Transverse colon (tissue), 4 donors: ENCODE measurements around the gene SAMD5.

Source experiments
- CTCF ChIP-seq, 5 experiments: fragments of 200-600 bp in 3 of 5; fragments of 450-650 bp in 2 of 5; sonication (generic) in 3 of 5; IDR thresholded peaks; 1 replicate in 2 of 5; 2 replicates in 3 of 5; pipeline ENCODE4 v1.5.1; 2016 to 2017; ENCODE audit warnings: antibody characterized with exemption in 5 of 5, inconsistent platforms in 3 of 5, mild to moderate bottlenecking in 2 of 5, moderate library complexity in 1 of 5
- POLR2A ChIP-seq: fragments of 450-650 bp; IDR thresholded peaks from one replicate; pipeline ENCODE4 v1.6.1; 2016; ENCODE audit warnings: antibody characterized with exemption, mild to moderate bottlenecking, moderate library complexity
- POLR2AphosphoS5 ChIP-seq, 3 donors: sonication (generic); formaldehyde crosslinking; IDR thresholded peaks; one replicate each; pipeline ENCODE4 v1.6.1; 2016; ENCODE audit warnings: antibody characterized with exemption in 3 of 3

GRCh38 chr6:147618457-147618856, 110.0 kb downstream of the SAMD5 start:
- TF ChIP-seq CTCF (IDR thresholded peaks at IDR 0.05) (no peak), POLR2AphosphoS5 (IDR thresholded peaks at IDR 0.05) (no peak), POLR2A (no peak)
